DMS153 treated with DMSO at 0.1 percent for 48 hours (cell line): ENCODE data around the gene TBC1D17.

Experiments used
- DNase-seq: peaks from one replicate; lab custom pipeline; 2025; ENCODE audit not compliant: unreplicated experiment; lab: John Stamatoyannopoulos, UW

The TBC1D17 gene

DNA sequence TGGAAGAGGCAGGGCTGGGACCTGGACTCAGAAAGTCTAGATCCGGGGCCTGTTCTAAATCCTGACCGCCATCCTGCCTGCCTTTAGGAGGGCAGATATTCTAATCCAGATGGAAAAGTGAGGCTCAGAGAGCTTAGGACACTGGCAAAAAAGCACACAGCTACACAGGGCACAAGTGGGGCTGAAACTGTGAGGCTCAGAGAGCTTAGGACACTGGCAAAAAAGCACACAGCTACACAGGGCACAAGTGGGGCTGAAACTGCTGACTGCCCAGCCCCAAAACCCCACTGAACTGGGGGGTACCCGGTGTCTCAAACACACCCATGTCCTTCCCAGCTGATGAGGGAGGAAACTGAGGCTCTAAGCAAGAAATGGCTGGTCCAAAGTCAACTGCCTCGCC, 2.3 kb upstream of the TBC1D17 start:
- DNase-seq: no peak

- DNase-seq: no peak
Measured at GRCh38 chr19:49875857-49876421, 1.6 kb upstream of the TBC1D17 start.

DNA sequence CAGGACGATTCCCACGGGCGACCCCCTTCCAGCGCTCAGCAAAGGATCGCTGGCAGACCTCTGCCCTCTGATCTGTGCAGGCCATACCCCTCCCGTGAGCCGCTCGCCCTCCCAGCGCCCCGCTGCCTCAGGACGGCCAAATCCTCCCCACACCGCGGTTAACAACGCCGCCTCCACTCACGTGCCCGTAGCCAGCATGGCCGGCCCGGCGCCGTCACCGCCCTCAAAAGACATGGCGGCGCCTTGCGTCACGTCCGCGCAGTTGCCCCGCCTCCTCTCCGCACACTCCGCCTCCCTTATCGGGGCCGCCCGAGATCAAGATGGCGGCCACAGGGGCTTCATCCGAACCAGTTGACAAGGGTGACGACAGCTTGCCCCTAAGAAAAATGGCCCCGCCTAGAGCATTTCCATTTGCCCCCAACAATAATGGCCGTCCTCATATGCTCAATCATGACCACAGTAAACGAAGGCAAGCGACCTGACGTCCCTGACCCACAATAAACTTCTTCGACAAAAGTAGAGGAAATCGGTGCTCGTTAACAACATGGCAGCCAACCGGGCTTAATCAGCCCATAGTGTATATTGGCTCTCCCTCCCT, 981 bp upstream of the TBC1D17 start:
- DNase-seq: peak; percentile 94

DNA sequence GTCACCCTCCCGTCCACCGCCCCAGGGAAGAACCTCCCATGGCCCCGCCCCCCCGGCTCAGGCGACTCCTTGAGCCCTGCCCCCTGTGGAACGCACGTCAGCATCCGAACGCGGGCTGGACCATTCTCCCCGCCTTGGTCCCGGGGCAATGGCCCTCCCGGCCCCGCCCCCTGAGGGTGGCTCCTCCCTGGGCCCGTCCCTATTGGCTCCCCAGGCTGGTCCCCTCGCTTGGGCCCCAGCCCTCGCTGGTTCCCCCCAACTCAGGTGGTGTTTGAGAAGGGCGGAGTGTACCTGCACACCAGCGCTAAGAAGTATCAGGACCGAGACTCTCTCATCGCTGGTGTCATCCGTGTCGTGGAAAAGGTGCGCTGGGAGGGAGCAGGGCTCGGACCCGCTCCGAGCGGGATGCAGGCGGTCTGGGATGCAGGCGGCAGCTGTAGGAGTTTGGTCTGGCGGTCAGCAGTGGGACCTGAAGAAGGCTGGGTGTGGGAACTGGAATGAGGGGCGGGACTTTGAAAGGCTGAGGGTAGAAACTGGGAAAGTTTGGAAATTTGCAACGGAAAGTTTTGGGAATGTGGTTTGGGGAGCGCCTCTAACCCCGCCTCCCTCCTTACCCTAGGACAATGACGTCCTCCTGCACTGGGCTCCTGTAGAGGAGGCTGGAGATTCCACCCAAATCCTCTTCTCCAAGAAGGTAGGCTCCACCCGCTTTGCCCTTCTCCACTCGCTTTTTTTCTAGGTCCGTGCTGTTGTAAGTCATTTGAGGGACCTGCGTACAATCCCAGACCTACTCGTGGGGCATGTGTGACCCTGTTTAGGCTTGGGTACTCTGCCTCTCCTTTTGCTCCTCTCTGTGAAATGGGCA, 609 bp downstream of the TBC1D17 start:
- peak; percentile 91 for DNase-seq

GRCh38 chr19:49878744-49879070, 1.2 kb downstream of the TBC1D17 start:
- no peak for DNase-seq

GRCh38 chr19:49879243-49879963, 1.9 kb downstream of the TBC1D17 start:
- no peak for DNase-seq

- DNase-seq: no peak
Measured at GRCh38 chr19:49880162-49880869, 2.8 kb downstream of the TBC1D17 start.

DNA sequence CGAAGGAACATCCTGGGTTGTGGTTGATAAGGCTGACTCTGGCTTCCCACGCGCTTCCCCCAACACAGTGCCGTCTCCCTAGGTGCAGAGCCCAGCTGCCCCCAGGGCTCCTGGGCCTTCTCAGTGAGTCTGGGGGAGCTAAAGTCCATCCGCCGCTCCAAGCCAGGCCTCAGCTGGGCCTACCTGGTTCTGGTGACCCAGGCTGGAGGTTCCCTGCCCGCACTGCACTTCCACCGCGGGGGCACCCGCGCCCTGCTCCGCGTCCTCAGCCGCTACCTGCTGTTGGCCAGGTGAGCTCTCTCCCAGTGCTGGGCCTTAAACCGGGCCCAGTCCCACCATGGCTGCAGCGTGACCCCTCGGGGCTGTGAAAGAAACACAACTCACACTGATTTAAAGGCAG, 3.7 kb downstream of the TBC1D17 start:
- no peak for DNase-seq

GRCh38 chr19:49881672-49882394, 4.3 kb downstream of the TBC1D17 start:
- no peak for DNase-seq

- DNase-seq: no peak
Measured at GRCh38 chr19:49882643-49883042, 5.1 kb downstream of the TBC1D17 start.

- DNase-seq: no peak
Measured at GRCh38 chr19:49883094-49883493, 5.6 kb downstream of the TBC1D17 start.

DNA sequence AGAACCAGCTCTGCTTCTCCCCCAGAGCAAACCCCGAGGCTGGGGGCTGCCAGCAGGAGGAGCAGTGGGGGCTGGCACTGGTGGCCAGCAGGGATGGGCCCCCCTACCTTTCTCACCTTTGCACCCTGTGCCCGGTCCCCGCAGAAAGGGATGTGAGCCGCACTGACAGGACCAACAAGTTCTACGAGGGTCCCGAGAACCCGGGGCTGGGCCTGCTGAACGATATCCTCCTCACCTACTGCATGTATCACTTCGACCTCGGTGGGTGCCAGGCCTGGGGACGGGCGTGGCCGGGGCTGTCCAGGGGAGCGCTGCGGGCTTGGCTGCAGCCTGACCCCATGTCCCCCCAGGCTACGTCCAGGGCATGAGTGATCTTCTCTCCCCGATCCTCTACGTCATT, 6.6 kb downstream of the TBC1D17 start:
- no peak for DNase-seq

GRCh38 chr19:49884760-49885159, 7.3 kb downstream of the TBC1D17 start:
- no peak for DNase-seq

DNA sequence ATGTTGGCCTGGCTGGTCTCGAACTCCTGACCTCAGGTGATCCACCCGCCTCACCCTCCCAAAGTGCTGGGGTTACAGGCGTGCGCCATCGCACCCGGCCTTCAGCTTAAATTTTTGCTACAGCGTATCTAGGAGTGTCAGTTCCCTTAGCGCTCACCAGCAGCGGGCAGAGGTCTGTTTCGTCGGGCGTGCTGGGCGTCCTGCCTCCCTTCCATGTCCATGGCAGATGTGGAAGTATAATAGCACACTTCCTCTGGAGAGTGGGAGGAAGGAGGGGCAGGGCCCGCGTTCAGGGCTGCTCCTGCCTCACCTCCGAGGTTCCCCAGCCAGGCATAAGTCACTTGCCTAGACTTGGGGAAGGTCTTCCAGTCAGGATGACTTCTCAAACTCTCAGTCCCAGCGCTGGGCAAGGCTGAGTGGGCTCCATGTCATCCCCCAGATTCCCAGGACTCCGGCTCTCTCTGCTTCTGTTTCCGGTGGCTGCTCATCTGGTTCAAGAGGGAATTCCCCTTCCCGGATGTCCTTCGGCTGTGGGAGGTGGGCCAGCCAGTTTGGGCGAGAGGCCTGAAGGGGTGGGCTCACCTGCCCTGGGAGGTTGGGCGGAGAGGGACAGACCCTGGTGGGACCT, 9.6 kb downstream of the TBC1D17 start:
- peak; percentile 61 for DNase-seq

DNA sequence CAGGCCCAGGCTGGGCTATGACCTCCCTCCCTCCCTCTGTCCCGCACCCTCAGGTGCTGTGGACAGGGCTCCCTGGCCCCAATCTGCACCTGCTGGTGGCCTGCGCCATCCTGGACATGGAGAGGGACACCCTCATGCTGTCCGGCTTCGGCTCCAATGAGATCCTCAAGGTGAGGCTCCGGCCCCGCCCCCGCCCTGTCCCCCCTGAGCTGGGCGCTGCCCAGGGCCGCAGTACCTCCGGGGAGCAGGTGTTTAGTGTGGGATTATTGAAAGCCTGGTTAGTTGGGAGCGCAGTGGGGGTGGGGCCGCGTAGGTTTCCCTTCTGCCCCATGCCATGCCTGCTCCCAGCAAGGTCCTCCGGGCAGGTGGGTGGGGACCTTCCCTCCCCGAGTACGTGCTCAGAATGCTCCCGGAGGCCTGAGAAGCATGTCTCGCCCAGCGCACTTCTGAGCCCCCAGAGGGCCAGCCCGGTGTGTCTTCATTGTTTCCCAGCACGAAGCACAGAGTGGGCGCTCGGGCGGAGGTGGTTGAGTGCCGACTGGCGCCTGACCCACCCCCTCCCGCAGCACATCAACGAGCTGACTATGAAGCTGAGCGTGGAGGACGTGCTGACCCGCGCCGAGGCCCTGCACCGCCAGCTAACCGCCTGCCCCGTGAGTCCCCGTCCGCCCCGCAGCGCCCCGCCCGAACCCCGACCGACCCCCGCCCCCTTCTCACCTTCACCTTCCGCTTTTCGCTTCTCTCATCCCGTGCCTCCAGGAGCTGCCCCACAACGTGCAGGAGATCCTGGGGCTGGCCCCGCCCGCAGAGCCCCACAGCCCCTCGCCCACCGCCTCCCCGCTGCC, 10.4 kb downstream of the TBC1D17 start:
- DNase-seq: peak; percentile 21

GRCh38 chr19:49888510-49888824, 11.0 kb downstream of the TBC1D17 start:
- DNase-seq: no peak

- DNase-seq: no peak
Measured at GRCh38 chr19:49889038-49889686, 11.7 kb downstream of the TBC1D17 start.

DNA sequence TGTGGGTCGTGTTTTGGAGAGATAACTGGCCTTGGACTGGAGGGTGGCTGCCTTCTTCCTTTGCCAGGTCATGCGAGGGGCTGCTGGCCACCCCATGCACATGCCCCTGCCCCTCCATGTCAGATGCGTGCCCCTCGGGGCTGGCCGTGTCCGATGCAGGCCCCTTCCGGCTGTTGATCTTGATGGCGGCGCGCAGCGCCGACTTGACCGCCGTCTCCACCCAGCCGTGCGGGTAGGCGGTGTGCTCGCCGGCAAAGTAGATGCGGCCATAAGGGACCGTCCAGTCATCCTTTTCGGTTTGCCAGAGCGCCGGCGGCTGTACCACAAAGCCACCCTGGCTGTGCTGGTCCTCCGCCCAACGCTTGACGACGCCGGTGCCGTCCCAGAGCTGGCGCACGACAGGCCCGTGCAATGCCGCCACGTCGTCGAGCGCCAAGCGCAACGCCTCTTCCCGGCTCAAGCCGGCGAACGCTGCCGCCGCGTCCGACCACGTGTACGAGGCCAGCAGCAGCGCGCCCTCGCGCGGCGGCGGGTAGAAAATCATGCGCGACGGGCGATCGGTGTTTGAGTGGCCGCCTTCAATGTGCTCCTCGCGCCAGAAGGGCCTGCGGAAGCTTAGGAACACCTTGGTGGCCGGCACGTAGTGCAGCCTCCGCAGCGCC, 12.3 kb downstream of the TBC1D17 start:
- DNase-seq: no peak
